OCI-LY1 (cell line): Measurements from ENCODE around the gene HMGXB3.

Source experiments
- CTCF ChIP-seq: fragments of 200-600 bp; sonication (generic), shearing (Covaris generic); IDR thresholded peaks from 2 replicates; pipeline ENCODE4 v1.5.1; 2017; ENCODE audit warnings: mild to moderate bottlenecking, antibody characterized with exemption, low read length, moderate library complexity, mixed read lengths
- EZH2 ChIP-seq: fragments of 200-600 bp; sonication (generic), shearing (Covaris generic); IDR thresholded peaks from 2 replicates; pipeline ENCODE4 v1.8.0; 2017; ENCODE audit warnings: borderline replicate concordance, mixed run types, mild to moderate bottlenecking, antibody characterized with exemption, low read length, moderate library complexity, mixed read lengths

DNA sequence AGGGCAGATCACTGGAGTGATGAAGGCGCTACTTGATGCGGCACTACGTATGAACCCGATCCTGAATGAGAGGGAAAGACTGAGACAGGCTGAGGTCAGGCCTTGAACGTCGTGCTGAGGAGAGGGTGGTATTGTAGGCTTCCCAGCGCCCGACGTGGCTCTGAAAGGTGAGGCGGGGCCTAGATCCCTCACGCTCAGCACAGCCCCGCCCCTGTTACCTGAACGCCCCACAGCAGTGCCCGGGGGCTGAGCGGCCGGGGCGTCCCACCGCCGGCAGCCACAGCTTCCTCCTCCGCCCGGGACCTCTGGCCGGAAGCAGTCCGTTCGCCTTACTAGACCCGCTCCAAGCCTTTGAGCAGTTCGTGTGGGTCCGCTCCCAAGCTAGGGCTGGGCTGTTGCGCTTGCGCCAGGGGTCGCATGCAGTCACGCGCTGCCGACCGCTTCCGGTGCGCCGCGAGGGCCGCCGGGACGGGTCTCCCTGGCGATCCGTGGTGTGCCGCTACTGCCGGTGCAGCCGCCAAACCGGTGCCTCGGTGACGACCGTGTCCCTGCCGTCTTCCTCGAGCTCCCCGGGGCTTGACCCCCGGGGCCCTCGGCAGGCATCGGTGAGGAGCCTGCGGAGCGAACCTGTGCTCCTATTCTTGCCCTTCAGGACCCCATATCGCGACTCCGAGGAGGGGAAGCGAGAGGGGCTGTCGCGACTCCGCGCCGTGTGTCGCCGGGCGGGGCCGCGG, at the start of gene HMGXB3, which contains the start of gene TIGD6:
- TF ChIP-seq CTCF (no peak), EZH2 (no peak)
